Activated CD8-positive, alpha-beta memory T cell treated with anti-CD3 and anti-CD28 coated beads for 48 hours (primary cell): ENCODE results near the gene ARSI.
"Not testable (repeated sequence)": the region's sequence is repeated elsewhere in the genome, so short reads cannot be mapped to it uniquely, and the experiment has no call there.

ENCODE experiments used
- DNase-seq, 3 experiments: peaks; one replicate each; pipeline ENCODE4 v3.0.0-alpha.2; 2020; ENCODE audit warnings: low read depth in 2 of 3, low spot score in 2 of 3

ARSI gene

GRCh38 chr5:150248493-150248892, 54.2 kb downstream of the ARSI start:
- not testable (repeated sequence) for DNase-seq

DNA sequence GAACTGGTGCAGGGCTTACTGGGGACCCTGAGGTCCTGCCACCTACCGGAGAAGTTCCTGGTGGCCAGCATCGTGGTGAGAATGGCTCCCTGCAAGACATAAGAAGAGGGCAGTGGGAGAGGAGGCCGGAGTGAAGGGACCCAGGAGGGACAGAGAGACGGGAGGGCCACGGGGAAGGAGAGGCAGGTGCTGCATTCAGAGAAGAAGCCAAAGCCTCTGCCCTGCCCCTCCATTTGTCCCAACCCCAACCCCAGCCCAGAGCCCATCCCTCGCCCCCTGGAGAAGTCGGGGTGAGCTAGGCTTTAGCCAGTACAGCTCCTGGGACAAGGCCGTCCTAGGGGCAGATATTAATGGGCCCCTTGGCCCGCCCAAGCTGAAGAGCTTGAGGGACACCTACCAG, 55.0 kb downstream of the ARSI start:
- no peak for DNase-seq

DNA sequence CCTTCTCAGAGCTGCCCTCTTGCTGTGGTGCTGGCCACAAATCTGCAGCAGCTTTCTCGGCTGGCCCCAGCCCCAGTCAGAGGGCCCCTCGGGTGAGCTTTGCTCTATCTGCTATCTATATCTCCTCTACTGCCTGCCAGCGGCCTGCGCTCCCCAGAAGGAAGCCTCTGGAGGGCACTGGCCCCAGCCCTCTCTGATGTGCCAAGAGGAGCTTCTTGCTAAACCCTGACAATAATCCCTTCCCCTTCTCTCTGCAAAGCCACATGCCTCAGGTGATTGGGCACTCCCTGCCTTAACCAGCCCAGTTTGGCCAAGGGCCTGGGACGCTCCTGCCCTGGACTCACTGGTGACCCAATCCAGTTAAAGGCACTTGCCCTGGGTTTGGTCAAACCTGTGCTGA, 55.9 kb downstream of the ARSI start:
- DNase-seq, result no peak

DNA sequence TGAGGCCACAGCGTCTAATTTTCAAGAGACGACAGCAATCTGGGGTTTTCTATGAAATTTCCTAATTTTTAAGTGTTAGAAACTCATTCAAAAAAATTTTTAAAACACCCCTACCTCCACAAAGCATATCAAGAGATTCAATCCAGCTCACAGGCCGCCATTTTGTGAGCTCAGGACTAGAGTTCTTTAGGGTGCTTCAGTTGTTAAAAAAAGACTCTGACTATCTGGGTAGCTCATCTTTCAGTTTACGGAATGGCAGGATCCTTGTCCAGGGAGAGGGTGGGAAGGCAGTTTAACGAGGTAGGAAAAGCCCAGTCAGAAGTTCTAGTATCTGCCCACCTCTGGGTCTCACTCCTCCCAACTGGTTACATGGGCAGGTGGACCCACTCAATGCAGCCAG, 56.3 kb downstream of the ARSI start:
- no peak for DNase-seq
